ENCODE measurements around the gene CDH22.
A peak's percentile ranks its signal among the peaks of the same experiment; 100 is the strongest.

CDH22 gene

DNA sequence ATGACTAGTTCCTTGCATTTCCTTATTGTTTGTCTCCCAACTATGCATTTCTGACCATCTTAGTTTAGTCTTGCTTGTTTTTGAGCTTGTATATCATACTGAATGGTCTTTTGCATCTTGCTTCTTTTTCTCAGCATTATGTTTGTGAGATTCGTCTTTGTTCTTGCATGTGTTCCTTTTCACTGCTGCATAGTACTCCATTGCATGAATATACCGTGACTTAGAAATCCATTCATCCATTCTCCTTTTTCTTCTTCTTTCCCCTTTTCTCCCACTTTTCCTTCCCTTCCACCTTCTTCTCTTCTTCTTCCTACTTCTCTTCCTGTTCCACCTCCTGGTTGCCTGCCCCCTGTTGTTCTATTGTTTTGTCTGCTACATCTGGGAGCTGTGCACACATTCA is 42.8 kb downstream of the CDH22 start:
- no peak for DNase-seq

DNA sequence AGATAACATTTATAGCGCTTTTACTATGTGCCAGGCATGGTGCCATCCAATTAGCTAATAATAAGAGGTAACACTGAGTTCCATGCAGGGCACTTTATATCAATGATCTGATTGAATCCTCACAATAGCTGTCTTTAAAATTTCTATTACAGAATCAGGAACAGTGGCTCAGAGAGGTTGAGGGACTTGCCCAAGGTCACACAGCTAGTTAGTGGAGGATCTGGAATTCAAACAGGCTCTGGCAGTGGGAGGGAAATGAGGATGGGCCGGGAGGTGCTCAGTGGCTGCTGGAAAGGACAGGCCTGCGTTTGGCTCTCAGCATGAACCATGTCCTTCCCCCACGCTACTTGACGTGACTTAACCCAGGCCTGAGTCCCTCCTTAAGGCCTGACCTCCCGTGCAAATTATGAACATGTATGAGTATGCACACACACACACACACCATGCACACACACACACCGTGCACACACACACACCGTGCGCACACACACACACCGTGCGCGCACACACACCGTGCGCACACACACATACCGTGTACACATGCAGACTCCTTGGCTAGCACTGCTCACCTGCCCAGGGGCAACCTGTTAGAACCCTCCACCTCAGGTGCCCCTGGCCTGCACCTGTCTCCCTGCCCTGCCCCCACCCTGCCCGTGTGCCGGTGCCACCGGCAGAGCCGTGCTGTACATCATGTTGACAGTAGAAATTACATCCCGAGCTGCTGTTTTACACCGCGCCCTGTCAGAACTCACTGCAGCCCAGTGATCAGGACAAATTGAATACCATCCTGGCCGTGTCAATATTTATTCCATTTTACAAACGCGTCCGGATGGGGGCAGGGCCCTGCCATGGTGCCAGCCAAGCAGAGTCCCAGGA is 43.7 kb downstream of the CDH22 start:
- DNase-seq = no peak

- DNase-seq = no peak
These were observed 46.6 kb downstream of the CDH22 start for GRCh38 chr20:46261456-46262253.

GRCh38 chr20:46260936-46261454 is 47.3 kb downstream of the CDH22 start:
- no peak for DNase-seq

- DNase-seq = no peak
These were observed 47.8 kb downstream of the CDH22 start for GRCh38 chr20:46260480-46260879.

GRCh38 chr20:46259260-46259859 is 48.9 kb downstream of the CDH22 start:
- DNase-seq = no peak

GRCh38 chr20:46257887-46258286 is 50.4 kb downstream of the CDH22 start:
- DNase-seq = no peak

GRCh38 chr20:46256293-46256692 is 52.0 kb downstream of the CDH22 start:
- peak in 1 of 2 experiments; percentile 21 for DNase-seq

- peak; percentile 66 to 84 for DNase-seq
These were observed 52.7 kb downstream of the CDH22 start for GRCh38 chr20:46255440-46256104.

DNA sequence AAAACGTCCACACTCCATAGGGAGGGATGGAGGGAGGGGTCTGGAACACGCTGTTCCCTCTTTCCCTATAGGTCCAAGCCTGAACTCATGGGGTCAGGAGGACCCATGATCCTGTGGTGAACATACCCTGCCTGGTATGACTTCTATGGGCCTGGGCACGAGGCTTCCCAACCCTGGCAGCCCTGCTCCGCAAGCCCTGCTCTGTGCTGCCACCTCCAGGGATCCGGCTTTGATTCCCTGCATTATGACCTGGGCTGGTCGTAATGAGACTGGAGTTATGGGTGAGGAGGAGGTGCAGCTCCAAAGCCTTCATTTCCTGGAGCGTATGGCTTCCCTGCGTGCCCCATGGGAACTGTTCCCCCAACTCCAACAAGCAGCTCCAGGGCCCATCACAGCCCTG is 54.9 kb downstream of the CDH22 start:
- DNase-seq = peak in 1 of 2 experiments; percentile 73

- DNase-seq = no peak
These were observed 55.8 kb downstream of the CDH22 start for GRCh38 chr20:46252352-46253091.

GRCh38 chr20:46251211-46251673 is 57.1 kb downstream of the CDH22 start:
- no peak for DNase-seq

GRCh38 chr20:46250772-46251171 is 57.5 kb downstream of the CDH22 start:
- no peak for DNase-seq

DNA sequence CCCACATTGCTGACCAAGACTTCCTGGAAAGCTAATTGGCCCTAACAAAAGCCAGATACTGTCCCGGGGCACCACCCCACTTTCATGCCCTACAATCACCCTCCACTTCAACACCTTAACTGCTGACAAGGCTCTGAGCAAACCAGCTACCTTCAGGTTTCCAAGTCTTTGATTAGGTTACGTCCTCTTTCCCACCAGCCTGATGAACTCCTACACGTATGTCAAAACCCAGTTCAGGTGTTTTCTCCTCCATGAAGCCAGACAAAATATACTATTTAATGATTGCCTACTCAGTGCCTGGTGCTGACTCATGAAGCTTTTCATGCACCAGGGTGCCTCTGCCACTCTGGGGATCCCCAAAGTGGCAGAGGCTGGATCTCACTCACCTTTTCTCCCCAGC is 58.6 kb downstream of the CDH22 start:
- DNase-seq = no peak

DNA sequence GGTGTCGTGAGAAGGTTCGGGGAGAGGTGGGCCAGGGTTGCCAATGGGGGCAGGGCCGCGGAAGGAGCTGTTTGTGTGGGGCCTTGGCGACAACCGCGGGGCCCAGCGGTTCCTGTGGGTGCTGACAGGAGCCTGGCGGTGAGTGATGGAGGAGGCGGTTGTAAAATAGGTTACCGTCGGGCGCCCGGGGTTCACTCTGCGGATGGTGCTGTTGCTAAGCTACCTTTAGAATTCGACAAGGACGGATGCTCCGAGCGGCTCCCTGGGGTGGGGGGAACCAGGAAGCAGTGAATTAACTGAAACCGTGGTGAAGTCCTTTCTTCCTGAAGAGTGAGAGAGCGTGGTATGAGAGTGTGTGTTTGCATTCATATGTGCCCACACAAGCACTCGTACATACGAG is 61.7 kb downstream of the CDH22 start:
- DNase-seq = no peak

- peak in 1 of 2 experiments; percentile 38 for DNase-seq
These were observed 64.3 kb downstream of the CDH22 start for GRCh38 chr20:46243707-46244628.

DNA sequence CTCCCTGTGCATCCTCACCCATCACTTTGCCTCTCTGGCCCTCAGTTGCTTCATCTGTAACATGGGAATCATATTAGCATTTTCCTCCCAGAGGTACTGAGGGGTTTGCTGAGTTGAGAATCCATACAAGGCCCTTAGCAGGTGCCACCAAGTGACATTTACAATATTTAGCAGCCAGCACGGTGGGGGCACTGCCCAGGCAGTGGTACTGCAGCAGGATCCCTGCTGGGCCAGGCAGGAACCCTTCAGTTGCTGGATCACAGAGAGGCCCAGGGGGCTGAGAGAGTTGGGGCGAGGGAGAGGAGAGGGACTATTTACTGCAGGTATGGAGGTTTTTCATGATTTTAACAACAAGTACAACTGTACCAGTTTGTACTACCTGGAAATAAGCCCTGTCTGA is 65.9 kb downstream of the CDH22 start:
- DNase-seq = no peak

DNA sequence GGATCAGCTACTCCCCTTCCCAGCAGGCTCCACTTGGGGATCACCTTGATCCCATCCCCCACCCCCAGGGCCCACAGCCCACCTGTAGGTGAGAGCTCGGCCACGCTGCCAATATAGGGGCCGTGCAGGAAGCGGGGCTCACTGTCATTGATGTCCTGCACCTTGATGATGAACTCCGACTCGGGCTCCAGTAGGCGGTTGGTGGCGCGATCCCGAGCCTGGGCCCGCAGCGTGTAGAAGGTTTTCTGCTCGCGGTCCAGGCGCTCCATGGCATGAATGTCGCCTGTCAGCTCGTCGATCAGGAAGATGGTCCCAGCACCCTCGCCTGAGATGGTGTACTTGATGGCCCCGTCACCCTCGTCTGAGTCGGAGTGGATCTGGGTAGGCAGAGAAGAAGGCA is 67.4 kb downstream of the CDH22 start:
- DNase-seq = no peak

DNA sequence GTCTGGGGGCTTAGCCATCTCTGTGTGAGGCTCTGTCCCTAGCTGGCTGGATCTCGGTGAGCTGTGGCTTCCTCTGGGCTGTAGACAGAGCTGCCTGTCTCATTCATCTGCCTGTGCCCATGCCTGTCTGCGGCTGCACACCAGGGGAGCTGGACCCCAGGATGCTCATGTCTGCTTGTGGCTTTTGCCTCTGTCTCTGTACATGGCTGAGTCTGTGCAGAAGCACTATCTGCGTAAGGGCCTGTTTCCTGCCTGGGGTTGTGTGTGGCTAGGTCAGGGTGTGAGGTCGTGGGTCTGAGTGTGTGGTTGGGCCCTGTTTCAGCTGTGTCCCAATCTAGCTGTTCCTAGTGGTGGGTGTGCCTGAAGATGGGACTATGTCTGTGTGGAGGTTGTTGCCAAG is 68.2 kb downstream of the CDH22 start:
- DNase-seq = no peak

DNA sequence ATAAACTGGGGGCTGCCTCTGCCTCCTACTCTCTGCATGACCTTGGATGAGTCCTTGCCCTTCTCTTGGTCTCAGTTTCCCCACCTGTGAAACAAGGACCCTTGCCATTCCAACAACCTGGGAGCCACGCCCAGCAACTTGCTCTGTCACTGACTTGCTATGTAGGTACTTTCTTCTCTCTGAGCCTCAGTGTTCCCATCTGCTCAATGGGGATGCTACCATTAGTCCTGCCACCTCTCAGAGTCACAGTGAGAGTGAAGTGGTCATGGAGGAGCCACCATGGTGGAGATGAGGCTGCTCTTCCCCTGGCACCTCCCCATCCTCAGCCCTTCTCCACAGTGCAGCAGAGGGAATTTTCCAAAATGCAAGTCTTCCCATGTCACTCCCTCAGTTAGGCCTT is 70.6 kb downstream of the CDH22 start:
- DNase-seq = no peak

GRCh38 chr20:46237227-46237626 is 71.1 kb downstream of the CDH22 start:
- no peak for DNase-seq
